ENCODE results near the gene TP53TG5.

Gene TP53TG5

DNA sequence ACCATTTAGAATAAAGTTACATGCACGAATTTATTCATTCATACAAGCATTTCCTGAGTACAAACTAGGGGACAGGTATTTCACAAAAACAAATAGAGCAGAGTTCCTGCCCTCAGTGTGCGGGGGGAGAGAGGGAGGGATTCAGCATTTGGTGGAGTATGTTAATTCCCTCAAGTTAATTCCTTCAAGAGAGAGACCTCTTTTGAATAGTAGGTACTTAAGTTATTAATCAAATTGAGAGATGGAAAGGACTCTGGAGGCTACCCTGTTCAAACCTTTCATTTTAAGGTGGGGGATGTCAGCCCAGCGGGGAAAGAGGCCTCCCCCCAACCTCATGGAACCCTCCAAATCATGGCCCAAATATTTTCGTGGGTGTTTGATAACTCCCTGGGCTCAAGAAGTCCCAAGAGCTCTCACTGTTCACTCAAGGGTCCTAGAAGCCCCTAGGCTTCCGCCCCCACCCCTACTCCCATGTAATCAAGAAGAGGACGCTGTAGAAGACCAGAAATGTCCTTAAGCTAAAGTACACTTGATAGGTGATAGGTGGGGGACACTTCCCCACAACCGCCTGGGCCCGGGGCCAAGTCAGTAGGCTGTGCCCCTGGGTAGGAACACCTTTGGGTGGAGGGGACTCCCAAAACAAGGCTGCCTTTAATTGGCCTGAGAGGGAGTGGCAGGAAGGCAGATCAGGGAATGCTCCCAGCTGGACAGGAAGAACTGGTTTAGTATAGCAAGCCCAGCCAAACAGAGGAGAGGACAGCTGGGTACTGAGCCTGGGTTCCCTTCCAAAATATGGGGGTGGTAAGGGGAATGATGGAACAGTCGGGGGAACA lies 32.8 kb downstream of the TP53TG5 start:
- DNase-seq = peak in 1 of 2 experiments; percentile 12

GRCh38 chr20:45344168-45344860 lies 33.8 kb downstream of the TP53TG5 start:
- DNase-seq = no peak

DNA sequence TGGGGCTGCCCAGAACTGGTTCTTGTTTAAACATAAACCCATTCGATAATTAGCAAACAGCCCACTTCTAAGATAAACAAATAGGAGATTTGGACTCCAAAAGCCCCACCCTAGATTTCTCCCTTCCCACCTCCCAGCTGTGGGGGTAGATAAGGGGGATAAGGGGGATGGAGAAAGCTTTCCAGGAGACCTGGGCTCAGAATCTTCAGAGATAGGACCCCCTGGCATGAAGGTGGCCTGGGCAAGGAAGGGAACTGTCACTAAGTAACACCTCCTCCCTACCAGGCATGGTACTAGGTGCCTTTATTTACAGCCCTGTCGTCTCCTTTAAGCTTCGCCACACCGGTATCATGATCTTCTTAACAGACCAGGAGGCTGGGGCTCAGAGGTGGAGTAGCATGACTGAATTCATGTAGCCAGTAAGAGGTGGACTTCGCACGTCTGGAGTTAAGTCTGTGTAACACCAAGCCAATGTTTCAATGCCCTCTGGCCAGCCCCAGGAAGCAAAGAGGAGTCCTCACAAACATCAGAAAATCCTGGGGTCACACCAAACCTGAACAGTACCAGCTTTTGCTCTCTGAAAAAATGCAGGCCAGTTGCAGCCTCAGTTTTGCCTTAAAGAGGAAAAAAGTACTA lies 34.5 kb downstream of the TP53TG5 start:
- peak; percentile 63 to 76 for DNase-seq

DNA sequence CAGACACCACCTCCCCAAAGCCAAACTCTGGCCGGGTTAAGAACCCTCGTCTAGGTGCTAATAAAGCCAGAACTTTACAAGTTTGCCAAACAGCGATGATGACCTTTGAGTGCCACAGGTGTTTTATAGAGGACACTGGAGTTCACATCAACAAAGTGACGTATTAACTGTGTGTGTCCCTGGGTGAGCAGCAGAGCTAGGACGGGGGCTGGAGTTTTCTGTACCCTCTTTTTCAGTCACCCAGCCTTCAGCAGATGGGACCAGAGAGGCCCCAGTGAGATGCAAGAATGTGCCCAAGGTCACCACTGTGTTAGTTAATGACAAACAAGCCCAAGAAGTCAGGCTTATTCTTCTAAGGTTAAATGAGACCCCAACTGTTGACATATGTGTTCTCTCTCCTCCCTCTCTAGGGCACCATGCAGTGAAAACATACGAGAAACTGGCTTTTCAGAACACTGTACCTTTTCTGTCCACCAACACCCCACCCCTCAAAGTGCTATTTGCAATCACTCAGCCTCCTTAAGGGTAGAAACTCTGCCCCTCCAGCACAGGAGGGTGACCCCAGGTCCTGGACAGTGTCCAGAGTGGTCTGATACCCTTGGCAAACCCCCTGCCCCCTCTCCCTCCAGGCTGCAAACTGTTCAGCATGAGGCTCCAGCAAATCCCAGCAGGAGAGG lies 35.1 kb downstream of the TP53TG5 start:
- DNase-seq = peak in 1 of 2 experiments; percentile 38

GRCh38 chr20:45341939-45342854 lies 35.9 kb downstream of the TP53TG5 start:
- DNase-seq = peak in 1 of 2 experiments; percentile 36

- DNase-seq = no peak
These were observed 36.6 kb downstream of the TP53TG5 start for GRCh38 chr20:45341579-45341938.

DNA sequence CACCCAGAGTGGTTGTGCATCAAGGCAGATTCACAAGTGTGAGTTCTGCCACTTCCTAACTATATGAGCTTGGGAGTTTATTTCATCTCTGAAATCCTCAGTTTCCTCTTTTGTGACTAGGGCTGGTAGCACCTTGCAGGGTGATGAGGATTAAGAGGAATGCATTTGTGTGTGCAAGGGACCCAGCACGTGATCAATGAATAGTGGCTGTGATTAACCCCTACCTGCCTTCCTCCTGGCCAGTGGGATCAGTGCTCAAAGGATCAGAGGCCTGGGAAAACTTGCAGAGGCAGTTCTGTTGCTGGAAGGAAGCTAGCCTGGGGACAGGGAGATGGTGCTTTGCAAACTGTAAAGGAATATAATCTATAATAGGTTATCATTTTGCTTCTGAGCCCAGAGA lies 37.2 kb downstream of the TP53TG5 start:
- no peak for DNase-seq

GRCh38 chr20:45340236-45340847 lies 37.8 kb downstream of the TP53TG5 start:
- DNase-seq = no peak

- peak in 1 of 2 experiments; percentile 16 for DNase-seq
These were observed 38.3 kb downstream of the TP53TG5 start for GRCh38 chr20:45339799-45340198.

GRCh38 chr20:45339084-45339483 lies 39.0 kb downstream of the TP53TG5 start:
- DNase-seq = no peak

DNA sequence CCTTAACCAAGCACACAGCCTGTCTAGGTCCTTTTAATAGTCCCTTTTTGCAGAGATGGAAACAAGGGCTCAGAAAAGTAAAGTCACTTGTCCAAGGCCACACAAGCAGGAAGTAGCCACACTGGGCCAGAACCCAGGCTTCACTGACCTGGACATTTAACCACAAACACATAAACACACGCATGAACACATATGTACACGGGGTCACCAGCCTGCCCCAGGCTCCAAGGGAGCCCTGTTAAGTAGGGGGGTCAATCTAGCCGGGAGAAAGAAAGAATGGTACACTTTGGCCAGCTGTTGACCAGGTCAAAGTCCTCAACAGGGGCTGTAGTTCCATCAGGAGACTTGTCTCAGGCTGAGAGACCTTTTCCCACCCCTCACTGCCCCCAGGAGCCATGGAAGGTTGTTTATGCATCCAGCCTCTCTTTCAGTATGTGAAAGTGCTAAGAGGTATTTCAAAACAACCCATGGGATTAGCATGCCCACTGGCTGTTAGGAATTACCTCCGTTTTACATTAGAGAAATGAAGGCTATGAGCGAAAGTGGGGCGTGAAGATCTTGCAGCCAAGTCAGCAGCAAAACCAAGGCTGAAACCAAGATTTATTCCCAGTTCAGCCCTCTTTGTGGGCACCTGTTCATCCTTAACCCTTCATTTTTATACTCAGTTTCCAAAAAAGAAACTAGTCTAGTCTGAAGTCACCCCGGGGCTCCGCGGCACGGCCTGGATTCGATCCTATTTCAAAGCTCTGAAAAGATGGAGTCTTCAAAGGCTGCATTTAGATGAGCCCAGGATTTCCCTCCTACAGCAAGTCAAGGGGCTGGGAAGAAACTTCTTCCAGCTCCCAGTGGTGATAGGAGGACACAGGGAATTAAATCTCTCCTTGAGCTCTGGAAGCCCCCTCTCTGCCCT lies 39.7 kb downstream of the TP53TG5 start:
- DNase-seq = no peak

- no peak for DNase-seq
These were observed 40.6 kb downstream of the TP53TG5 start for GRCh38 chr20:45337367-45338120.

GRCh38 chr20:45336530-45337366 lies 41.4 kb downstream of the TP53TG5 start:
- DNase-seq = no peak

DNA sequence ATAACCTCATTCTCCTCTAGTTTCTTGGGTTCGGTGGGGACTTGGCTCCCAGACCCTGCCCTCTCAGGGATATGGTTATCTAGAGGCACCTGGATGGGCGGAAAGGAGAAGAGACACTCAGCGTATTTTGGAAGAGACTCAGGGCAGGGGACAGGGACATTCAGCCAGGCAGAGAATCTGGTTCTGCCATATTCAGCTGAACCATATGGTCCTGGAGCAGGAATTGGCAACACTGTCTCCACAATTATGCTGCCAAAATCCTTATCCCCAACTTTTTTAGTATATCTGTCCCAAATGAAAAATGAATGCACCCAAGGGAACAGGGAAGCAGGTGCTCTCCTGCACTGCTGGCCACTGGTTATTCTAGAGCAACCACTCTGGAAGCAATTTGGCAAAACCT lies 47.6 kb downstream of the TP53TG5 start:
- no peak for DNase-seq

DNA sequence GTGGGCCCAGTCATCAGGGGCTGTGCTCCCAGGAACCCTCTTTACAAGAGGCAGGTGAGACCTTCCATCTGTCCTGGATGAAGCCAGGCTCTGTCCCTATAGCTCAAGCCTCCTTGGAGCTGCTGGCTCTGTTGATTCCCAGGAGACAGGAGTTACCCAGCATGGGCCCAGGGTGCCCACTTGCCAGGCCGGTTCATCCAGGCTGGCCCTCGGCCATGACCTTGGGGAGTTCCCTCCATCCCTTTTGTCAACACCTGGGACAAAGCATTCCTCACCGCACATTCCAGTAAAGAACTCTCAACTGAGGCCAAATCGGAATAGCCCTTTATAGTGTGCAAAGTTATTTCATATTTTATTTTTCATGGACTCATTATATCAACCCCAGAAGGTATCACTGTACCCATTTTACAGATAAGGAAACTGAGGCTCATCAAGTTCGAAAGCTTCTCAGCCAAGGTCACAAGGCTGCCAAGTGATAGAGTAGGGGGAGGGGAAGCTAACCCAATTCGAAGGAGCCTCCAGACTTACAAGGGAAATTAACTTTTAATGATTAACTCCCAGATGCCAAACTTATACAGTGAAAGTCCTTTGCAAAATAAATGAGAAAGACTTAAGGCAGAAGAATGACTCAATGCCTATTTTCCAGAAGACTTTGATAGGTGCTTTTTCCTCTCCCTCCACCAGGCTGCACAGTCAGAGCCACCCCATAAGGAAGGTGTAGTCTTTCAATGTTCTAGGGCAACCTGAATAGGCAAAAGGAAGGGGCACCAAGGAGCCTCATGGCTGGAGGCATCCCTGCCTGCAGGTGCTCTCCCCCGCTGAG lies 48.4 kb downstream of the TP53TG5 start:
- DNase-seq = no peak

- DNase-seq = no peak
These were observed 49.7 kb downstream of the TP53TG5 start for GRCh38 chr20:45328451-45328850.

DNA sequence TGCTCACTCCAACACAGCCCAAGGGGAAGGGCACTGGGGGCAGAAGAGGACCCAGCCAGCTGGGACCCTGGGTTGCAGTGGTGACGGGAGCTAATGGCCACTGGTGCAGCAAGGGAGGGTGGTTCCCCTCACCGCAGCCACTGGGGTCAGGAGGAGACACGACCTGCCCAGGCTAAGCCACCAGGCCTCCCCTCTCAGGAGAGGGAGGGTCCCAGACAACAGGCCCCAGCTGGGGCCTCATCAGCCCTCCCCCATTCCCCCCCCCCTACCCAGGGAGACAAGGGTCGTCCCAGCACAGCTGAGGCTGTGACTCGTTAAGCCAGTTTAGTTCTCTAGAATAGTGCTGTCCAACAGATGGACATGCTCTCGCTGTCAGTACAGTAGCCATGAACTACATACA lies 52.8 kb downstream of the TP53TG5 start:
- no peak for DNase-seq

DNA sequence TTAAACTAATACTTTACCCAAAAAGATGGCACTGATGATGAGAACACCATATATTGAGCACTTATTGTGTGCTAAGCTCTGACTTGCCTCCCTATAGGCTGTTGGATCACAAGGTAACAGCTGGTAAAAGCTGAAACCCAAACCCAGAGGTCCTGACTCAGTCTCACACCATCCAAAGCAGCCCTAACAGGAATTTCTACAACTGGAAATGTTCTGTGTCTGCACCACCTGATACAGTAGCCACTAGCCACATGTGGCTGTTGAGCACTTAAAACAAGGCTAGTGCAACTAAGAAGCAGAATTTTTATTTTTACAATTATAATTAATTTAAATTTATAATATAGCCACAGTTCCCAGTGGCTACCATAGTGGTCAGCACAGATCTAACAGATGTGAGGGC lies 54.4 kb downstream of the TP53TG5 start:
- DNase-seq = no peak
